ENCODE results near the gene MYT1. TPM values are rescaled to one million over a fixed set of nuclear protein-coding genes. Genes with fewer than 3 reads are reported as not detected.

The MYT1 gene
- total and polyA plus RNA-seq, 2 of the 8 experiments (the other 6 are each of a cell fraction or from before 2014, with no cell fraction given): 0.63 to 2.0 TPM

GRCh38 chr20:64242797-64243475 is 78.7 kb downstream of the MYT1 start:
- Histone ChIP-seq H3K4ac (replicated peaks; ENCODE audit: insufficient read length, low read depth, low read length) (no peak overlapping the region), H4K8ac (ENCODE audit: extremely low read depth, insufficient read depth, low read length) (no peak overlapping the region), H3K4me1 (replicated peaks in 1 of 4; ENCODE audit: control insufficient read depth in 3 of 4, insufficient read depth in 4 of 4, low read length in 3 of 4) (no peaks in the 10 kb centered on the region; a peak in 1 of 7 replicates), H3K4me2 (ENCODE audit: insufficient read depth in 1 of 2, low read depth in 2 of 2, low read length in 2 of 2) (no peak overlapping the region), H2BK15ac (ENCODE audit: low read length) (no peak overlapping the region), H3K23ac (ENCODE audit: insufficient read length) (no peak overlapping the region), H3K79me1 (ENCODE audit: low read depth, low read length) (no peaks in the 10 kb centered on the region), H3K9ac (replicated peaks in 1 of 4; ENCODE audit: extremely low read depth in 1 of 4, low read depth in 3 of 4, low read length in 3 of 4) (no peak overlapping the region), H2BK120ac (replicated peaks; ENCODE audit: low read depth, low read length) (no peak overlapping the region), H2BK5ac (ENCODE audit: low read depth, low read length) (no peak overlapping the region), H3K4me3 (ENCODE audit: extremely low read depth in 1 of 4, insufficient read depth in 2 of 4, low read depth in 3 of 4, low read length in 4 of 4) (no peak overlapping the region), H3K18ac (ENCODE audit: extremely low read depth, low read length) (no peak overlapping the region), H3K79me2 (ENCODE audit: control insufficient read depth in 1 of 2, insufficient read depth in 2 of 2, low read length in 2 of 2) (no peaks in the 10 kb centered on the region), H3K27ac (ENCODE audit: low read depth, low read length) (no peak overlapping the region), H2BK20ac (ENCODE audit: low read length) (no peak overlapping the region), H4K20me1 (replicated peaks in 1 of 2; ENCODE audit: control insufficient read depth in 1 of 2, insufficient read depth in 2 of 2, low read length in 2 of 2) (no peaks in the 10 kb centered on the region), H3K56ac (replicated peaks; ENCODE audit: insufficient read length, low read depth, low read length) (no peak overlapping the region), H3K23me2 (ENCODE audit: low read depth, low read length) (no peaks in the 10 kb centered on the region), H3K27me3 (replicated peaks in 1 of 4; ENCODE audit: control insufficient read depth in 3 of 4, extremely low read depth in 1 of 4, insufficient read depth in 3 of 4, low read length in 3 of 4) (no peaks in the 10 kb centered on the region; a peak in 2 of 7 replicates), H4K91ac (replicated peaks; ENCODE audit: insufficient read length, low read length) (no peak overlapping the region), H2AFZ (ENCODE audit: low read length) (no peak overlapping the region), H4K5ac (ENCODE audit: insufficient read length, low read depth, low read length) (no peak overlapping the region), H3K14ac (ENCODE audit: insufficient read length) (no peak overlapping the region), H2BK12ac (ENCODE audit: low read depth, low read length) (no peak overlapping the region), H3K9me3 (ENCODE audit: insufficient read depth in 2 of 2, low read depth in 1 of 2, low read length in 1 of 2) (peaks cover 3 to 5% of the 10 kb centered on the region in 2 experiments; a peak in 2 of 4 replicates), H3K36me3 (ENCODE audit: control insufficient read depth in 2 of 4, insufficient read depth in 4 of 4, low read length in 3 of 4) (no peaks in the 10 kb centered on the region), H2AK5ac (ENCODE audit: low read depth, low read length) (no peak overlapping the region)
- DNase-seq (ENCODE audit: low read depth in 1 of 2, low spot score in 2 of 2) (no peak), FAIRE-seq (no peak)
- ChIA-PET POLR2A (ENCODE audit: partially characterized antibody) (interaction anchor here (1.6 kb wide), 1 partner anchor 13 kb away, joined by 5 read pairs; the partner anchor contains the start of gene PCMTD2), CTCF (ENCODE audit: partially characterized antibody) (interaction anchor here (0.6 to 1.5 kb wide), 4 partner anchors 11 to 98 kb away, joined by 3 to 4 read pairs (median 3); no protein-coding TSS in a partner anchor)
- WGBS, 2 experiments (ENCODE audit: extremely low coverage in 1 of 2, insufficient coverage in 1 of 2, insufficient read length in 1 of 2, insufficient replicate concordance in 2 of 2, low coverage in 1 of 2, low lambda C conversion rate in 2 of 2, missing lambda C conversion rate in 1 of 2): 76% methylated on average over 4 of the region's 4 CpGs; no CpG with 5 or more reads in 1 of the 2 experiments
- TF ChIP-seq PHF8 (conservative IDR thresholded peaks at IDR 0.05; ENCODE audit: low read depth, low read length) (no peak), MAX (IDR thresholded peaks at IDR 0.05) (no peak), POLR2AphosphoS5 (IDR thresholded peaks at IDR 0.05; ENCODE audit: low read depth, low read length) (no peak), KDM5A (IDR thresholded peaks at IDR 0.05; ENCODE audit: low read length) (no peak), HDAC2 (IDR thresholded peaks at IDR 0.05; ENCODE audit: borderline replicate concordance in 1 of 2, low read depth in 2 of 2, low read length in 2 of 2) (no peak), RAD21 (IDR thresholded peaks at IDR 0.05 in 1 of 2, conservative IDR thresholded peaks at IDR 0.05 in 1 of 2; ENCODE audit: low read depth in 2 of 2, low read length in 2 of 2) (no peak), SAP30 (IDR thresholded peaks at IDR 0.05; ENCODE audit: insufficient read depth, insufficient replicate concordance, low read length) (no peak), HDAC6 (IDR thresholded peaks at IDR 0.05; ENCODE audit: low read depth, low read length) (no peak), CBX5 (IDR thresholded peaks at IDR 0.05; ENCODE audit: low read depth, low read length) (no peak), RBBP5 (IDR thresholded peaks at IDR 0.05; ENCODE audit: borderline replicate concordance, low read depth, low read length) (no peak)

Measured in H1 (cell line).